HEK293 (cell line): ENCODE data around the gene MORN3.
A peak's percentile ranks its signal among the peaks of the same experiment; 100 is the strongest.

Experiments used
- CTCF ChIA-PET: fragments of 350-600 bp; formaldehyde crosslinking; extraction: SDS; loops from one replicate; lab custom pipeline; 2021; ENCODE audit warnings: antibody characterized with exemption; lab: Yijun Ruan, JAX
- POLR2A ChIA-PET: fragments of 300-600 bp; formaldehyde crosslinking; extraction: SDS; loops from one replicate; lab custom pipeline; 2020; ENCODE audit warnings: antibody characterized with exemption, inconsistent platforms; lab: Yijun Ruan, JAX
- H3K27ac ChIP-seq: fragments of 200-500 bp; sonication (Bioruptor generic); 2 replicates; pipeline ENCODE4 v1.5.1; 2014; ENCODE audit warnings: low read depth, low read length, control low read depth, inconsistent platforms; ENCODE audit errors: extremely low read depth
- H3K36me3 ChIP-seq, 2 experiments: fragments of 200-500 bp in 1 of 2; sonication (Bioruptor generic) in 1 of 2; 1 replicate in 1 of 2; 2 replicates in 1 of 2; pipeline ENCODE4 v1.5.1; 2014 to 2017; ENCODE audit warnings: inconsistent platforms in 2 of 2, low read length in 2 of 2; ENCODE audit not compliant: control insufficient read depth in 2 of 2, insufficient read depth in 1 of 2
- H3K4me1 ChIP-seq: fragments of 200-500 bp; sonication (Bioruptor generic); 2 replicates; pipeline ENCODE4 v1.5.1; 2014; ENCODE audit warnings: mild to moderate bottlenecking, low read length, inconsistent platforms; ENCODE audit not compliant: control insufficient read depth, insufficient read depth
- H3K4me3 ChIP-seq: 2 replicates; pipeline ENCODE4 v1.5.1; 2011; ENCODE audit warnings: low read depth, mild to moderate bottlenecking, control low read depth, low read length, moderate library complexity
- H3K9me3 ChIP-seq: fragments of 200-500 bp; sonication (Bioruptor generic); 2 replicates; pipeline ENCODE4 v1.5.1; 2014; ENCODE audit warnings: low read depth, low read length, inconsistent platforms; ENCODE audit not compliant: control insufficient read depth, insufficient read depth
- GLI4 ChIP-seq: fragments of 450-650 bp; formaldehyde crosslinking; IDR thresholded peaks from 2 replicates; pipeline ENCODE4 v1.5.1; 2016; ENCODE audit warnings: missing biosample characterization, missing genetic modification characterization
- HOXD13 ChIP-seq: sonication (generic); formaldehyde crosslinking; IDR thresholded peaks from 2 replicates; pipeline ENCODE4 v1.8.0; 2022; ENCODE audit warnings: missing genetic modification reagents, borderline replicate concordance
- PATZ1 ChIP-seq: fragments of 450-650 bp; formaldehyde crosslinking; IDR thresholded peaks from 2 replicates; pipeline ENCODE4 v1.5.1; 2016; ENCODE audit warnings: missing biosample characterization, missing genetic modification characterization
- PRDM2 ChIP-seq: fragments of 450-650 bp; formaldehyde crosslinking; IDR thresholded peaks from 2 replicates; pipeline ENCODE4 v1.5.1; 2016; ENCODE audit warnings: missing biosample characterization, missing genetic modification characterization, borderline replicate concordance
- PRDM6 ChIP-seq: fragments of 450-650 bp; formaldehyde crosslinking; IDR thresholded peaks from 2 replicates; pipeline ENCODE4 v1.5.1; 2017; ENCODE audit warnings: missing biosample characterization, missing genetic modification characterization
- ZNF146 ChIP-seq: fragments of 450-650 bp; formaldehyde crosslinking; IDR thresholded peaks from 2 replicates; pipeline ENCODE4 v1.5.1; 2016; ENCODE audit warnings: missing biosample characterization, missing genetic modification characterization
- ZNF19 ChIP-seq: fragments of 450-650 bp; formaldehyde crosslinking; IDR thresholded peaks from 2 replicates; pipeline ENCODE4; 2016; ENCODE audit warnings: missing biosample characterization, missing genetic modification characterization, low read depth
- ZNF23 ChIP-seq: fragments of 450-650 bp; formaldehyde crosslinking; IDR thresholded peaks from 2 replicates; pipeline ENCODE4 v1.5.1; 2016; ENCODE audit warnings: missing biosample characterization, missing genetic modification characterization, borderline replicate concordance
- ZNF274 ChIP-seq, 2 experiments: fragments of 200-500 bp in 1 of 2; fragments of 450-650 bp in 1 of 2; sonication (Bioruptor generic) in 1 of 2; formaldehyde crosslinking in 1 of 2; IDR thresholded peaks; 2 replicates each; pipeline versions ENCODE4 v1.5.1 to v1.6.1; 2014 to 2016; ENCODE audit warnings: borderline replicate concordance in 1 of 2, inconsistent platforms in 1 of 2, low read length in 1 of 2, missing biosample characterization in 1 of 2, missing genetic modification characterization in 1 of 2
- ZNF302 ChIP-seq: fragments of 450-650 bp; formaldehyde crosslinking; IDR thresholded peaks from 2 replicates; pipeline ENCODE4 v1.5.1; 2016; ENCODE audit warnings: missing biosample characterization, missing genetic modification characterization, low read depth
- ZNF37A ChIP-seq: fragments of 450-650 bp; IDR thresholded peaks from 2 replicates; pipeline ENCODE4 v1.5.1; 2018; ENCODE audit warnings: missing biosample characterization, missing genetic modification characterization
- ZNF398 ChIP-seq: fragments of 450-650 bp; formaldehyde crosslinking; IDR thresholded peaks from 2 replicates; pipeline ENCODE4 v1.5.1; 2017; ENCODE audit warnings: missing biosample characterization, missing genetic modification characterization
- ZNF416 ChIP-seq: fragments of 450-650 bp; formaldehyde crosslinking; IDR thresholded peaks from 2 replicates; pipeline ENCODE4 v1.5.1; 2016; ENCODE audit warnings: missing biosample characterization, missing genetic modification characterization
- ZNF548 ChIP-seq: fragments of 450-650 bp; formaldehyde crosslinking; IDR thresholded peaks from 2 replicates; pipeline ENCODE4 v1.5.1; 2016; ENCODE audit warnings: missing biosample characterization, missing genetic modification characterization
- ZNF555 ChIP-seq: fragments of 450-650 bp; formaldehyde crosslinking; conservative IDR thresholded peaks from 2 replicates; pipeline ENCODE4 v1.5.1; 2017; ENCODE audit warnings: missing biosample characterization, mild to moderate bottlenecking, missing genetic modification characterization, inconsistent platforms
- ZNF658 ChIP-seq: fragments of 450-650 bp; formaldehyde crosslinking; IDR thresholded peaks from 2 replicates; pipeline ENCODE4; 2016; ENCODE audit warnings: missing biosample characterization, missing genetic modification characterization
- ZNF747 ChIP-seq: fragments of 450-650 bp; formaldehyde crosslinking; IDR thresholded peaks from 2 replicates; pipeline ENCODE4 v1.5.1; 2016; ENCODE audit warnings: missing biosample characterization, missing genetic modification characterization
- ZNF768 ChIP-seq: fragments of 450-650 bp; formaldehyde crosslinking; IDR thresholded peaks from 2 replicates; pipeline ENCODE4 v1.5.1; 2018; ENCODE audit warnings: missing biosample characterization, mild to moderate bottlenecking, missing genetic modification characterization
- ZNF791 ChIP-seq: fragments of 450-650 bp; formaldehyde crosslinking; IDR thresholded peaks from 2 replicates; pipeline ENCODE4 v1.5.1; 2016; ENCODE audit warnings: missing biosample characterization, missing genetic modification characterization

MORN3 gene

GRCh38 chr12:121620333-121620891 lies 49.0 kb downstream of the MORN3 start:
- H3K36me3 ChIP-seq = no peaks in the 10 kb centered on the region
- H3K27ac ChIP-seq = no peak overlapping the region
- ChIA-PET POLR2A (interaction anchor here (0.7 kb wide), 1 partner anchor 9 kb away, joined by 5 read pairs; no protein-coding TSS in a partner anchor), CTCF (interaction anchor here (0.6 to 2.4 kb wide), 3 partner anchors 9 to 145 kb away, joined by 3 to 11 read pairs (median 3); no protein-coding TSS in a partner anchor)
- TF ChIP-seq HOXD13 (CRISPR knock-in tag) = no peak
- no peak for TF ChIP-seq ZNF747 (tag by site-specific recombination)
- TF ChIP-seq GLI4 (tag by site-specific recombination) = no peak
- TF ChIP-seq ZNF398 (tag by site-specific recombination) = 0 out of 2 replicates have a peak, but pooled peaks have one; percentile 33
- no peak overlapping the region for H3K4me3 ChIP-seq
- H3K9me3 ChIP-seq = no peaks in the 10 kb centered on the region
- H3K4me1 ChIP-seq = 0 out of 2 replicates have a peak, but pooled peaks cover 2% of the 10 kb centered on the region

- Histone ChIP-seq H3K27ac (no peak overlapping the region), H3K36me3 (no peaks in the 10 kb centered on the region), H3K9me3 (no peaks in the 10 kb centered on the region)
- no peak for TF ChIP-seq PATZ1 (tag by site-specific recombination)
- TF ChIP-seq ZNF19 = no peak
- no peak for TF ChIP-seq ZNF37A (tag by site-specific recombination)
- no peak for TF ChIP-seq ZNF274 (IDR thresholded peaks at IDR 0.05; ENCODE audit: low read length)
- TF ChIP-seq ZNF274 (tag by site-specific recombination; IDR thresholded peaks at IDR 0.05; ENCODE audit: borderline replicate concordance) = no peak
- no peak for TF ChIP-seq ZNF791
- TF ChIP-seq ZNF416 (tag by site-specific recombination) = no peak
- TF ChIP-seq ZNF302 = no peak
- TF ChIP-seq ZNF555 (tag by site-specific recombination) = no peak
- no peak for TF ChIP-seq ZNF768
- no peak for TF ChIP-seq ZNF146
- TF ChIP-seq ZNF548 (tag by site-specific recombination) = no peak
- TF ChIP-seq PRDM6 = no peak
- no peak for TF ChIP-seq ZNF658 (tag by site-specific recombination)
- TF ChIP-seq PRDM2 (tag by site-specific recombination) = no peak
- TF ChIP-seq ZNF23 = no peak
- TF ChIP-seq, all 188 proteins: peak for 0
- POLR2A ChIA-PET = no interaction called here
- CTCF ChIA-PET = interaction anchor here (0.6 to 0.8 kb wide), 3 partner anchors 42 to 163 kb away, joined by 3 to 4 read pairs (median 3); no protein-coding TSS in a partner anchor
- Histone ChIP-seq H3K4me3 (no peak overlapping the region), H3K4me1 (no peaks in the 10 kb centered on the region)
Measured at GRCh38 chr12:121618659-121619233, 50.7 kb downstream of the MORN3 start.
